Measurements from ENCODE around the gene OSBPL5.

The OSBPL5 gene

DNA sequence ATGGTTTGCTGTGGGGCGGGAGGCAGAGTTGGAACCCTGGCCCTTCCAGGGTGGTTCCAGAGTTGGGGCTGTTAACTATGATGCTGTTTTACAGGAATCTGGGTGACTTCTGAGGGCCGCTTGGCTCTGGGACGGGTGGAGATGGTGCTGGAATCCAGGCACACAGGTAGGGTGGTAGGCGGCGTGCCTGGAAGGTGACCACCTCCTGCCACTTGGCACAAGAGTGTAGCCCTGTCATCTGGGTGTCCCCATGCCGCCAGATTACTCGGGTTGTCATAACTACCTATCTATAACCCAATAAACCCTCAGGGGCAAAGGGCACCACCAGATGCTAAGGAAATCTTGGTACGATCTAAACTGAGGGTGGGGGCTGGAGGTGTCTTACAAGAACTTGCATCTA, 109.2 kb downstream of the OSBPL5 start:
- no peak for DNase-seq (ENCODE audit: extremely low spot score)
- ChIA-PET POLR2A (interaction anchor here (1.0 kb wide), 1 partner anchor 64 kb away, joined by 3 read pairs; the partner anchor contains the start of gene NAP1L4), CTCF (no interaction called here)
- no peak for TF ChIP-seq ELF4 (IDR thresholded peaks at IDR 0.05)
- no peak for TF ChIP-seq BHLHE40 (IDR thresholded peaks at IDR 0.05; ENCODE audit: borderline replicate concordance)
- no peak for TF ChIP-seq FOXK2 (IDR thresholded peaks at IDR 0.05)
- TF ChIP-seq LEF1 (IDR thresholded peaks at IDR 0.05; ENCODE audit: borderline replicate concordance) = no peak
- TF ChIP-seq SP1 (IDR thresholded peaks at IDR 0.05) = no peak
- no peak for TF ChIP-seq NFRKB (IDR thresholded peaks at IDR 0.05)
- no peak for TF ChIP-seq PKNOX1 (IDR thresholded peaks at IDR 0.05)
- no peak for TF ChIP-seq ARNT (IDR thresholded peaks at IDR 0.05)
- TF ChIP-seq TARDBP (IDR thresholded peaks at IDR 0.05) = no peak
- TF ChIP-seq L3MBTL2 (conservative IDR thresholded peaks at IDR 0.05) = no peak
- TF ChIP-seq FOXA1 (IDR thresholded peaks at IDR 0.05) = no peak
- no peak for TF ChIP-seq CTBP1 (IDR thresholded peaks at IDR 0.05; ENCODE audit: borderline replicate concordance)
- no peak for TF ChIP-seq FOXM1 (IDR thresholded peaks at IDR 0.05; ENCODE audit: borderline replicate concordance)
- no peak for TF ChIP-seq SUZ12 (IDR thresholded peaks at IDR 0.05)

GRCh38 chr11:3052567-3052966, 112.5 kb downstream of the OSBPL5 start:
- TF ChIP-seq FOXM1 (IDR thresholded peaks at IDR 0.05; ENCODE audit: borderline replicate concordance) = no peak
- no peak for TF ChIP-seq ZNF384 (IDR thresholded peaks at IDR 0.05)
- no peak for TF ChIP-seq FOXK2 (IDR thresholded peaks at IDR 0.05)
- no peak for TF ChIP-seq PKNOX1 (IDR thresholded peaks at IDR 0.05)
- TF ChIP-seq BHLHE40 (IDR thresholded peaks at IDR 0.05; ENCODE audit: borderline replicate concordance) = no peak
- TF ChIP-seq ARNT (IDR thresholded peaks at IDR 0.05) = no peak
- DNase-seq (ENCODE audit: extremely low spot score) = no peak
- POLR2A ChIA-PET = no interaction called here
- CTCF ChIA-PET = interaction anchor here (0.6 to 0.8 kb wide), 2 partner anchors 48 to 81 kb away, joined by 3 to 4 read pairs; no protein-coding TSS in a partner anchor

DNA sequence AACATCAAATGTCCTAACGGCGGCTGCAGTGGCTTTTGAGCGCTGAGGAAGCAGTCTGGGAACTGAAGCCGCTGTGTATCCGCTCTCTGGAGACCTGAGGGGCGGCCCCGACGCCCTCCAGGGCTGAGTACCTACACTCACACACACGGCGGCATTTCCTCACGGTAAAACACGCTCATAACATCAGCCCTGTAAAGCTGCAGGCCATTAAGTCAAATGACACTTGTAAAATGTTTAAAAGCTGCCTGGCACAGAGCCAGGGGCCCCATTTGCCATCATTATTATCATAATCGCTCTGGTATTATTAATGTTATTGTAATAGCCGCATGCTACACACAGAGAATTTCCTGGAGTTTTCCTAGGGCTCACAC, 113.0 kb downstream of the OSBPL5 start:
- ChIA-PET CTCF (interaction anchor here (0.6 to 0.8 kb wide), 2 partner anchors 48 to 81 kb away, joined by 3 to 4 read pairs; no protein-coding TSS in a partner anchor), POLR2A (no interaction called here)
- peak; percentile 50 for DNase-seq (ENCODE audit: extremely low spot score)
- no peak for TF ChIP-seq FOXA1 (IDR thresholded peaks at IDR 0.05)

- CTCF ChIA-PET = interaction anchor here (0.8 to 2.3 kb wide), 3 partner anchors 13 to 80 kb away, joined by 3 to 8 read pairs (median 4); no protein-coding TSS in a partner anchor
- TF ChIP-seq CTBP1 (IDR thresholded peaks at IDR 0.05; ENCODE audit: borderline replicate concordance) (no peak), ELF4 (IDR thresholded peaks at IDR 0.05) (no peak), L3MBTL2 (conservative IDR thresholded peaks at IDR 0.05) (no peak), NFRKB (IDR thresholded peaks at IDR 0.05) (no peak), TARDBP (IDR thresholded peaks at IDR 0.05) (no peak), ZNF384 (IDR thresholded peaks at IDR 0.05) (no peak), ARNT (IDR thresholded peaks at IDR 0.05) (no peak)
- POLR2A ChIA-PET = no interaction called here
- no peak for DNase-seq (ENCODE audit: extremely low spot score)
These were observed 113.7 kb downstream of the OSBPL5 start for GRCh38 chr11:3051196-3052108.

- TF ChIP-seq ARNT (IDR thresholded peaks at IDR 0.05) (no peak), SUZ12 (IDR thresholded peaks at IDR 0.05) (no peak), SP1 (IDR thresholded peaks at IDR 0.05) (no peak), ZNF384 (IDR thresholded peaks at IDR 0.05) (no peak), FOXA1 (IDR thresholded peaks at IDR 0.05) (no peak), BHLHE40 (IDR thresholded peaks at IDR 0.05; ENCODE audit: borderline replicate concordance) (no peak), LEF1 (IDR thresholded peaks at IDR 0.05; ENCODE audit: borderline replicate concordance) (no peak), FOXM1 (IDR thresholded peaks at IDR 0.05; ENCODE audit: borderline replicate concordance) (no peak), CTBP1 (IDR thresholded peaks at IDR 0.05; ENCODE audit: borderline replicate concordance) (no peak), ELF4 (IDR thresholded peaks at IDR 0.05) (no peak), L3MBTL2 (conservative IDR thresholded peaks at IDR 0.05) (no peak), TARDBP (IDR thresholded peaks at IDR 0.05) (no peak), PKNOX1 (IDR thresholded peaks at IDR 0.05) (no peak), FOXK2 (IDR thresholded peaks at IDR 0.05) (no peak), HDGF (IDR thresholded peaks at IDR 0.05; ENCODE audit: borderline replicate concordance) (no peak), NFRKB (IDR thresholded peaks at IDR 0.05) (no peak)
- DNase-seq (ENCODE audit: extremely low spot score) = no peak
- ChIA-PET POLR2A (no interaction called here), CTCF (interaction anchor here (0.7 to 2.3 kb wide), 3 partner anchors 12 to 41 kb away, joined by 3 to 8 read pairs (median 4); no protein-coding TSS in a partner anchor)
These were observed 114.5 kb downstream of the OSBPL5 start for GRCh38 chr11:3050386-3051195.
